GM12891 (cell line): Measurements from ENCODE around the gene CCZ1.
"Not testable (repeated sequence)": the region's sequence is repeated elsewhere in the genome, so short reads cannot be mapped to it uniquely, and the experiment has no call there.

Experiments
- PAX5 ChIP-seq: IDR thresholded peaks from 2 replicates; pipeline ENCODE4 v1.6.1; 2011; ENCODE audit warnings: low read length, moderate library complexity, mild to moderate bottlenecking; ENCODE audit not compliant: insufficient read depth, severe bottlenecking
- POLR2A ChIP-seq: IDR thresholded peaks from 2 replicates; pipeline ENCODE4 v1.6.1; 2011; ENCODE audit warnings: low read depth, low read length, control low read depth
- POLR2AphosphoS5 ChIP-seq: IDR thresholded peaks from 2 replicates; pipeline ENCODE4 v1.6.1; 2011; ENCODE audit warnings: low read depth, low read length, control low read depth

GRCh38 chr7:5880106-5880505 is 18.4 kb upstream of the CCZ1 start:
- TF ChIP-seq POLR2AphosphoS5, POLR2A, PAX5: not testable (repeated sequence)
